ENCODE results near the gene ATP2A1.
A peak's percentile ranks its signal among the peaks of the same experiment; 100 is the strongest.
"Not testable (repeated sequence)": the region's sequence is repeated elsewhere in the genome, so short reads cannot be mapped to it uniquely, and the experiment has no call there.

The ATP2A1 gene

DNA sequence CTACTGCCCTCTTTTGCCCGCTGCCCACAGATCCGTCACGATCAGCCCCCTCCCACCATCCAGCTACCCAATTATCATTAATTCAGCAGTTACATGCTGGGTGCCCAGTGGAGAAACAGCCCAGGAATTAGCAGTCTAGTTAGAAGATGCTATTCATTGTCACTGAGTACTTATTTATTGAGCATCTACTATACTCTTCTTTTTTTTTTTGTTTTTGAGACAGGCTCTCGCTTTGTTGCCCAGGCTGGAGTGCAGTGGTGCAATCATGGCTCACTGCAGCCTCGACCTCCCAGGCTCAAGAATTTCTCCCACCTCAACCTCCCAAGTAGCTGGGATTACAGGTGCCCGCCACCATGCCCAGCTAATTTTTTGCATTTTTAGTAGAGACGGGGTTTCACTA lies 61.5 kb downstream of the ATP2A1 start:
- DNase-seq = not testable (repeated sequence)

- no peak for DNase-seq
These were observed 65.0 kb downstream of the ATP2A1 start for GRCh38 chr16:28943281-28943680.

- no peak for DNase-seq
These were observed 68.4 kb downstream of the ATP2A1 start for GRCh38 chr16:28946681-28947080.

DNA sequence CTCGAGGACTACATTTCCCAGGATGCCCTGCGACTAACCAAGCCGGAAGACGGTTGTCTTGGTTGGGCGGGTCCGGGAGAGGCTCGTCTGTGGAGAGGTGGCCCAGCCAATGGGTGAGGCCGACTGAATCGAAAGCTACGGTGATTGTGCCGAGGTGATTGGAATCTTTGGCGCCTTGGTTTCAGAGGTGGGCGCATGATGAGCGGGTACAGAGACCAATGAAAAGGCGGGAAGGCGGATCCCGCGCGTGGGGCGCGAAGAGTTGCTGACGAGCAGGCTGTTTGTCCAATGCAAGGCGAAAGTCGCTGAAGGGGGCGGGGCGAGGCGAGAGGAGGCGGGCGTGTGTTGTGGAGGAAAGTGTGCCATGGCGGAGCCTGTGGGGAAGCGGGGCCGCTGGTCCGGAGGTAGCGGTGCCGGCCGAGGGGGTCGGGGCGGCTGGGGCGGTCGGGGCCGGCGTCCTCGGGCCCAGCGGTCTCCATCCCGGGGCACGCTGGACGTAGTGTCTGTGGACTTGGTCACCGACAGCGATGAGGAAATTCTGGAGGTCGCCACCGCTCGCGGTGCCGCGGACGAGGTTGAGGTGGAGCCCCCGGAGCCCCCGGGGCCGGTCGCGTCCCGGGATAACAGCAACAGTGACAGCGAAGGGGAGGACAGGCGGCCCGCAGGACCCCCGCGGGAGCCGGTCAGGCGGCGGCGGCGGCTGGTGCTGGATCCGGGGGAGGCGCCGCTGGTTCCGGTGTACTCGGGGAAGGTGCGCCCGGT lies 72.5 kb downstream of the ATP2A1 start, which contains the start of gene NFATC2IP:
Gene NFATC2IP, plus strand, starts transcription at position 290 of the 762 bp plus-strand sequence. Its CDS starts 75 bp downstream, at position 365.
- DNase-seq = peak; percentile 100

- DNase-seq = no peak
These were observed 73.2 kb downstream of the ATP2A1 start for GRCh38 chr16:28951410-28951943.

Measured in CD4-positive, alpha-beta T cell treated with Interferon gamma for 1 hour (primary cell).